Activated naive CD8-positive, alpha-beta T cell treated with anti-CD3 and anti-CD28 coated beads, Interleukin-2, amount 50 U/mL, for 24 hours (primary cell): Measurements from ENCODE around the gene TMEM143.
"Not testable (repeated sequence)": the region's sequence is repeated elsewhere in the genome, so short reads cannot be mapped to it uniquely, and the experiment has no call there.

Experiments used
- ATAC-seq: fragments of 150-1000 bp; cut with Tn5 transposase; one replicate; pipeline ENCODE4 v1.10.0; 2021
- DNase-seq: peaks from one replicate; pipeline ENCODE4 v3.0.0; 2021
- H3K27ac Mint-ChIP-seq: one replicate; pipeline ENCODE4 v1.8.0; 2021; ENCODE audit warnings: mild to moderate bottlenecking, mixed read lengths
- H3K27me3 Mint-ChIP-seq: one replicate; pipeline ENCODE4 v1.8.0; 2021; ENCODE audit warnings: mixed read lengths
- H3K36me3 Mint-ChIP-seq: one replicate; pipeline ENCODE4 v1.8.0; 2021; ENCODE audit warnings: low read depth, mixed read lengths
- H3K4me1 Mint-ChIP-seq: one replicate; pipeline ENCODE4 v1.8.0; 2021; ENCODE audit warnings: mixed read lengths
- H3K4me3 Mint-ChIP-seq: one replicate; pipeline ENCODE4 v1.8.0; 2021; ENCODE audit warnings: mild to moderate bottlenecking, moderate library complexity, mixed read lengths
- H3K9me3 Mint-ChIP-seq: one replicate; pipeline ENCODE4 v1.8.0; 2021; ENCODE audit warnings: mixed read lengths

The TMEM143 gene

DNA sequence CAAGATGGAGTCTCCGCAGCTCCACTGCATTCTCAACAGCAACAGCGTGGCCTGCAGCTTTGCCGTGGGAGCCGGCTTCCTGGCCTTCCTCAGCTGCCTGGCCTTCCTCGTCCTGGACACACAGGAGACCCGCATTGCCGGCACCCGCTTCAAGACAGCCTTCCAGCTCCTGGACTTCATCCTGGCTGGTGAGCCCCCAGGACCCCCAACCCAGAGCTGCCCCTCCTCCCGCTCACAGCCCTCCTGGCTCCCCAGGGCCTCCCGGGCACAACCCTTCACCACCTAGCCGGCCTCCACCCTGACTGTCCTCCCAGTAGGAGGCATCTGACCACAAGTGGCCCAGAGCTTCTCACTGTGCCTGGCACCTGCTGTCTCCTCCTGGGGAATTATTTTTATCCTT is 9.8 kb upstream of the TMEM143 start:
- no peak overlapping the region for H3K4me3 Mint-ChIP-seq
- H3K9me3 Mint-ChIP-seq = no peaks in the 10 kb centered on the region
- no peaks in the 10 kb centered on the region for H3K27me3 Mint-ChIP-seq
- DNase-seq (no peak), ATAC-seq (no peak)
- H3K27ac Mint-ChIP-seq = no peak overlapping the region
- no peaks in the 10 kb centered on the region for H3K4me1 Mint-ChIP-seq
- H3K36me3 Mint-ChIP-seq = no peaks in the 10 kb centered on the region

DNA sequence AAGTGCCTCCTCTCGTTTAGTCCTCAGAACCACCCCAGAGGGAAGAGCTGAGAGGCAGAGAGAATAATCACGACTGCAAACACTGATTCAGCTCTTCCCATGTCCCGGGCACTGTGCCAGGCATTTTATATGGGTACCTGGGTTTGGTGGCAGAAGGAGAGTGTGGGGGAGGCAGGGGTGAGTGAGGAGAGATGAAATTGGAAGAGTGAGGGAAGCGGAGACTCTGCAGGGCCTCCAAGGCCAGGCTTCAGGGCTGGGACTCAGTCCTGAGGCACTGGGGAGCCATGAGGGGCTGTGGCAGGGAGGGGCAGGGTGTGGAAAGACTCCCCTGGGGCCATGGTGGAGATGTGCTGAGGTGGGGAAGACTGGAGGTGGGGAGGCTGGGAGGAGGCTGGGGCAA is 9.2 kb upstream of the TMEM143 start:
- no peaks in the 10 kb centered on the region for H3K27me3 Mint-ChIP-seq
- no peak overlapping the region for H3K4me3 Mint-ChIP-seq
- no peak overlapping the region for H3K27ac Mint-ChIP-seq
- H3K36me3 Mint-ChIP-seq = no peaks in the 10 kb centered on the region
- no peak for ATAC-seq
- no peaks in the 10 kb centered on the region for H3K4me1 Mint-ChIP-seq
- no peaks in the 10 kb centered on the region for H3K9me3 Mint-ChIP-seq
- DNase-seq = no peak

DNA sequence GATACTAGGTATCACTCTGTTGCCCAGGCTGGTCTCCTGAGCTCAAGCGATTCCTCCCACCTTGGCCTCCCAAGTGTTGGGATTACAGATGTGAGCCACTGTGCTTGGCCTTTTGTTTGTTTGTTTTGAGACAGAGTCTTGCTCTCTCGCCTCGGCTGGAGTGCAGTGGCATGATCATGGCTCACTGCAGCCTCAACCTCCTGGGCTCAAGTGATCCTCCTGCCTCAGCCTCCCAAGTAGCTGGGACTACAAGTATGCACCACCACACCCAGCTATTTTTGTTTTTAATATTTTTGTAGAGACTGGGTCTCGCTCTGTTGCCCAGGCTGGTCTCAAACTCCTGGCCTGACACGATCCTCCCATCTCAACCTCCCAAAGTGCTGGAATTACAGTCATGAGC is 8.0 kb upstream of the TMEM143 start:
- H3K27ac Mint-ChIP-seq, H3K9me3 Mint-ChIP-seq, H3K36me3 Mint-ChIP-seq, H3K4me3 Mint-ChIP-seq, ATAC-seq, H3K27me3 Mint-ChIP-seq, H3K4me1 Mint-ChIP-seq, DNase-seq: not testable (repeated sequence)

DNA sequence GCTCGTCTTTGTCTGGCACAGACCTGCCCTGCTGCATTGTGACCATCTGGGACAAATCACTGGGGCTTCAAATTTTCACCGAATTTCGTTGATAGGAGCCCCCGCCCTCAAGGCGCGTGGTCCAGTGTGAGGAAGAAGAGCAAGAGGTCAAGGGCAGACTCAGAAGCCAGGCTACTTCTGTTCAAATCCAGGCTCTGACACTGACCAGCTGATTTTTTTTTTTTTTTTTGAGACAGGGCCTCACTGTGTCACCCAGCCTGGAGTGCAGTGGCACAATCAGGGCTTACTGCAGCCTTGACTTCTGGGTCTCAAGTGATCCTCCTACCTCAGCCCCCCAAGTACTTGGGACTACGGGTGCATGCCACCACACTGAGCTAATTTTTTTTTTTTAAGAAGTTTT is 7.6 kb upstream of the TMEM143 start:
- no peaks in the 10 kb centered on the region for H3K36me3 Mint-ChIP-seq
- H3K9me3 Mint-ChIP-seq = no peaks in the 10 kb centered on the region
- no peaks in the 10 kb centered on the region for H3K4me1 Mint-ChIP-seq
- ATAC-seq (no peak), DNase-seq (no peak)
- no peak overlapping the region for H3K27ac Mint-ChIP-seq
- no peaks in the 10 kb centered on the region for H3K27me3 Mint-ChIP-seq
- H3K4me3 Mint-ChIP-seq = no peak overlapping the region

DNA sequence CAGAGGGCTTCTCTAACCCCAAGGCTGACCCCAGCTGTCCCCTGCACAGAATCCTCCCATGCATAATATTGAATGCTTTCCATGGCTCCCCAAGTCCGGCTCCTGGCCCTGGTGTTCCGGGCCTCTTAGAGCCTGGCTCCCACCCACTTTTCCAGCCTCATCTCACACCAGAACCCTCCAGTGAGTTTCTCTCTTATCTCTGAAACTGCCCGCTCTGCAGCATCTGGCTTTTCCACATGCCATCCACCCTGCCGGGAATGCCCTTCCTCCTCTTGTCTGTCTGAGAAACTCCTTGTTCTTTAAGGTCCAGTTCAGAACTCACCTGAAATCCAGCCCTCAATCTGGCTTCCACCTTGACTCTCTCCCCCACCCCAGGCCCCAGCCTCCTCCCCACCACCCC is 7.2 kb upstream of the TMEM143 start:
- DNase-seq (no peak), ATAC-seq (no peak)
- no peaks in the 10 kb centered on the region for H3K4me1 Mint-ChIP-seq
- H3K27me3 Mint-ChIP-seq = no peaks in the 10 kb centered on the region
- no peaks in the 10 kb centered on the region for H3K9me3 Mint-ChIP-seq
- no peak overlapping the region for H3K27ac Mint-ChIP-seq
- H3K4me3 Mint-ChIP-seq = no peak overlapping the region
- H3K36me3 Mint-ChIP-seq = no peaks in the 10 kb centered on the region

DNA sequence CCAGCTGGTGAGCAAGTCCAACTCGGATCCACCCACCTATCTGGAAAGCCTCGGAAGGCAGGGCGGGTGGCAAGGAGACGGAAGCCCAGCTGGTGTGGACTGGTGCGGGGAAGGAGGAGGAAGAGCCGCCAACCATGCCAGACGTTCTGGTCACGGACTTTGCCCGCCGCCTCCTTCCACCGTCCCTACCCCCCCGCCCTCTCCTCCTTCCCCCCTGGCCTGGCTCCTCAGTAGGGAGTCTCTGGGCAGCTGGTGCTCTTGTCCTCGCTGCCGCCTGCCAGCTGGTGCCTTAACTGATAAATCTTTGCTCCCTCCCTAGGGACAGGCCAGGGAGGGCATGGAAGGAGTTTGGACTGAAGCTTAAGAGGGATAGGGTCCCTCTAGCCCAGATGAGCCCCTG is 5.2 kb upstream of the TMEM143 start:
- peaks cover 2% of the 10 kb centered on the region for H3K36me3 Mint-ChIP-seq
- H3K4me3 Mint-ChIP-seq = no peak overlapping the region
- H3K27me3 Mint-ChIP-seq = peaks cover 2% of the 10 kb centered on the region
- DNase-seq (no peak), ATAC-seq (no peak)
- no peak overlapping the region for H3K27ac Mint-ChIP-seq
- no peaks in the 10 kb centered on the region for H3K9me3 Mint-ChIP-seq
- peaks cover 10% of the 10 kb centered on the region for H3K4me1 Mint-ChIP-seq

DNA sequence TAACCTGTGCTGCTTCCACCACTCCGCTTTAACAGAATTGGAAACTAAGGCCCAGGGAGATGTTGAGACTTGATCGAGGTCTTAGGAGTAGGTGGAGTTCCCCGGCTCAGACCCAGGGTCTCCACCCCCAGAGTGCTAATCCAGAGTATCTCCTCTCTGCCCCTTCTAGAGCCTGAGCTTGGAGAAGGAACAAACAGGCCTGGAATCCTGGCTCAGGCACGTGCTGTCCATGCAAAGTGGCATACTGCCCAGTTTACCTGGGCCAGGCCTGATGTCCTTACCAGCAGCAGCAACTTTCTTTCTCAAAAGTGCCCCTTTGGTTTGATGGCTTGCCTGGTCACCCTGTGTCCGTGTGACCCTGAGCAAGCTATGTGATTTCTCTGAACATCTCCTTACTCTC is 4.1 kb upstream of the TMEM143 start:
- peaks cover 4% of the 10 kb centered on the region for H3K36me3 Mint-ChIP-seq
- H3K4me3 Mint-ChIP-seq = no peak overlapping the region
- H3K27me3 Mint-ChIP-seq = peaks cover 4% of the 10 kb centered on the region

DNA sequence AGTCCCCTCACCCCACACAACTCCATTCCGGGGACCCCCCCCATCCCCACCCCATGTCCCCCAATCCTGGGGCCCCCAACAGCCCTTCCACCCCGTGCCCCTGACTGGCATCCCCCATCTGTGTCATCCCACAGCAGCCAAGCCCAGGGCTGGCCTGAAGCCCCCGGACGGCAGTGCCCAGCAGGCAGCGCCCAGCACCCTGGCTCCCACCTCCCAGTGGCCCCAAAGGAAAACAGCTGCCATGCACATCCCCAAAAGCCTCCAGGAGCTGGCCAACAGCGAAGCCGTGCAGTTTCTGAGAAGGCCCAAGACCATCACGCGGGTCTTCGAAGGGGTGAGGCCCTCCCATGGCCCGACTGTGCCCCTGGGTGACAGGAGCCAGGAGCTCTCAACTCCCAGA is 1.9 kb upstream of the TMEM143 start:
- no peak for ATAC-seq
- no peak for DNase-seq
- Mint-ChIP-seq H3K4me3 (no peak overlapping the region), H3K36me3 (peaks cover 4% of the 10 kb centered on the region), H3K27ac (no peak overlapping the region), H3K4me1 (peaks cover 20% of the 10 kb centered on the region), H3K9me3 (no peaks in the 10 kb centered on the region), H3K27me3 (peaks cover 4% of the 10 kb centered on the region)

More for the DNA sequence above, 4.1 kb upstream of the TMEM143 start:
- H3K27ac Mint-ChIP-seq = no peak overlapping the region
- DNase-seq = no peak
- H3K4me1 Mint-ChIP-seq = peaks cover 16% of the 10 kb centered on the region
- no peaks in the 10 kb centered on the region for H3K9me3 Mint-ChIP-seq
- no peak for ATAC-seq

DNA sequence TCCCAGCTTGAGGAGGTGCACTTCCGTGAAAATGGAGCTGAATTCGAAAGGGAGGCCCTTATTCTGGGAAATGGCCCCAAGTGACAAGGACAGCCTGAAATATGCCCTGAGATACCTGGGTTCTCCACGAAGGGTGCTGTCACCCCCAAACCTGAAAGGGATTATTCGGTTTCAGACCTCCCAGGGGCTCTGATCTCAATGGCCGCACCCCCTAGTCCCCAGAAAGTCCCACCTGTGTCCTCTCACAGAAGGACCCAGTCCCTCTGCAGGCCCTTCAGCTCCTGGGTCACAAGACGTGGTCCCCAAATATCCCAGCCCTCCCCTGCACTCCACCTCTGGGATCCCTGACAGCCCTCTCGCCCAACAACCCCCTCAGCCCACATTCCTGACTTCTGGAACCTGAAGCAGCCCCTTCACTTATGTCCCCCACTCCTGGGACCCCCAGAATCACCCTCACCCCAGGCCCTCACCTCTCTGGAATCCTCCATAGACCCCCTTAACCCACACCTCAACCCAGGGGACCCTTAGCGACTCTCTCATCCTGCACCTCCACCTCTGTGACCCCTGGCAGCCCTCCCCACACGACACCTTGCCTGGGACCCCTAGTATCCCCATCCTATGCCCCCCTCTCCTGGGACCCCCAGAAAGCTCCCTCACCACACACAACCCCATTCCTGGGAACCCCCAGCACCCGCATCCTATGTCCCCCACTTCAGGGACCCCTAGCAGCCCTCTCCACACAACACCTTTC is 1.0 kb upstream of the TMEM143 start:
- H3K27ac Mint-ChIP-seq = peak overlapping the region; percentile 99
- H3K36me3 Mint-ChIP-seq = peaks cover 4% of the 10 kb centered on the region
- peak overlapping the region; percentile 86 for H3K4me3 Mint-ChIP-seq
- H3K9me3 Mint-ChIP-seq = no peaks in the 10 kb centered on the region
- peaks cover 20% of the 10 kb centered on the region for H3K4me1 Mint-ChIP-seq
- DNase-seq = no peak
- ATAC-seq = no peak
- H3K27me3 Mint-ChIP-seq = peaks cover 4% of the 10 kb centered on the region

DNA sequence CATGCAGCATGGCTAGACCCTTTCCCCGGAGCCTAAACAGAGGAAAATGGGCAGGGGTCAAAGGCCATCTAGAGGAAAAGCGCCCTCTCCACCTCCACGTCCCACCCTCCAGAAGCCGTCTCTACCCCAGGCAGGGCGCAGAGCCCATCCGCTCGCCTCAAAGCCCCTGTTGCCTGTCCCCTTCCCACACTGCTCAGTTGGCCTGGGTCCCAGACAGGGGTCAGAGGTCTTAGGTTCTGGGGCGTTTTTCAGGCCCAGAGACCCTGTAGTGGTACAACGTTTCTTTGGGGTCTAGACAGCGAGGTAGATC is 285 bp downstream of the TMEM143 start:
- peak overlapping the region; percentile 86 for H3K4me3 Mint-ChIP-seq
- peaks cover 4% of the 10 kb centered on the region for H3K27me3 Mint-ChIP-seq
- H3K9me3 Mint-ChIP-seq = no peaks in the 10 kb centered on the region
- DNase-seq (no peak), ATAC-seq (peak; percentile 2)
- peaks cover 20% of the 10 kb centered on the region for H3K4me1 Mint-ChIP-seq
- peak overlapping the region; percentile 99 for H3K27ac Mint-ChIP-seq
- peaks cover 6% of the 10 kb centered on the region for H3K36me3 Mint-ChIP-seq

DNA sequence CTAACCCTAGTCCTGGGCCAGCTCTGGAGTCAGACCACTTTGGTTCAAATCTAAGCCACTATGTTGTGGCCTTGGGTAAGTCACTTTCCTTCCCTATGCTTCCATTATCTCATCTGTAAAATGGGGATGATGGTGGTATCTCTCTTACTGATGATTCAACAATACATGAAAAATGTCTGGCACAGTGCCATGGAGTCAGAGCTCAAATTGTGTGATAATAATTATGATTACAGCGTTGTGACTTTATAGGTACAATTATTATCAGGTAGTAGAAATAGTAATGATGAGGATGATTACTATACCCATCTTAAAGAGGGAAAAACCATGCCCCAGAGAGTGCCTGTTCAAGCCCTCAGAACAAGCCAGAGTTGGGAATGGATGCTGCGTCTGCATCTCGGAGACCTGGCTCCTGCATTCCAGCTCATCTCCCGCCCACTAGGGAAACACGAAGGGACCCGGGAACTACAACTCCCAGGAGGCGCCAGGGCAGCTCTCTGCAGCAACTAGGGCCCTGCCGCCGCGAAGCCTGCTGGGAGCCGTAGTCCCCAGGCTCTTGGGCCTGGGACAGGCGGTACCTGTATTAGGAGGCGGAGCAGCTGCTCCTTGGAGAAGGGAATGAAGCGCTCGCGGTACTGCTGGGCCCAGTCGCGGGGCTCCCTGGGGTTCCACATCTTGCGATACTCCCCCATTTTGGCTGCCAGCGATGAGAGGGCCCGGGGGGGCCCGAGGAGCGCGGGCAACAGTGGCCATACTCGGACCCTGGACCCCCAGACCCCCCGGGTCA is 832 bp downstream of the TMEM143 start:
- DNase-seq (peak; percentile 90), ATAC-seq (peak; percentile 85)
- Mint-ChIP-seq H3K4me1 (peaks cover 20% of the 10 kb centered on the region), H3K4me3 (peak overlapping the region; percentile 86), H3K9me3 (no peaks in the 10 kb centered on the region), H3K27ac (peak overlapping the region; percentile 99), H3K36me3 (peaks cover 6% of the 10 kb centered on the region), H3K27me3 (peaks cover 4% of the 10 kb centered on the region)

DNA sequence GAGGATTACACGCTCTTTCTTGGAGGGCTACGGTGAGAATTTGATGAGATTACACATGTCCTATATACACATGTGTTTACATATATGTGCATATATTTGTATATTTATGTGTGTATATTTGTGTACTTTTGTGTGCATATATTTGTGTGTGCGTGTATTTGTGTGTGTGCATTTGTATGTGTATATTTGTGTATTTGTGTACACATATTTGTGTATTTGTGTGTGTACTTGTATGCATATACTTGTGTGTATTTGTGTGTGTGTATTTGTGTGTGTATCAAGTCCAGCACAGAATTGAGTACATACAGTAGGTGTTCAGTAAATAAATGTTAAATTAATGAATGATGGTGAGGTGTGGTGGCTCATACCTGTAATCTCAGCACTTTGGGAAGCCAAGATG is 1.8 kb downstream of the TMEM143 start:
- H3K27me3 Mint-ChIP-seq = peaks cover 4% of the 10 kb centered on the region
- no peak overlapping the region for H3K27ac Mint-ChIP-seq
- no peaks in the 10 kb centered on the region for H3K9me3 Mint-ChIP-seq
- H3K4me3 Mint-ChIP-seq = no peak overlapping the region
- ATAC-seq (no peak), DNase-seq (no peak)
- peaks cover 20% of the 10 kb centered on the region for H3K4me1 Mint-ChIP-seq
- H3K36me3 Mint-ChIP-seq = peaks cover 6% of the 10 kb centered on the region

DNA sequence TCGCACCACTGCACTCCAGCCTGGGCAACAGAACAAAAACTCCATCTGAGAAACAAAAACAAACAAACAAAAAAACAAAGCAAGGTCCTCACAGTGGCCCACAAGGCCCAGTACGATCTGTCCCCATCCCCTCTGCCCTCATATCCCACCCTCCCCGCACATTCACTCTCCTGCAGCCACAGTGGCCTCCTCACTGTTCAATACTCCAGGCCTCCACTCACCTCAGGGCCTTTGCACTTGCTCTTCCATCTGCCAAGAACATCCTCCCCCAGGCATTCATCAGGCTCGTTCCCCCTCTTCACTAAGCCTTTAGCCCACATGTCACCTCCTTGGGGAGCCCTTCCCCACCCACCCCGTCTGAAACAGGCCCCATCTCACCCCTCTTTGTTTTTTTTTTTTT is 4.6 kb downstream of the TMEM143 start:
- no peak for ATAC-seq
- no peak overlapping the region for H3K27ac Mint-ChIP-seq

DNA sequence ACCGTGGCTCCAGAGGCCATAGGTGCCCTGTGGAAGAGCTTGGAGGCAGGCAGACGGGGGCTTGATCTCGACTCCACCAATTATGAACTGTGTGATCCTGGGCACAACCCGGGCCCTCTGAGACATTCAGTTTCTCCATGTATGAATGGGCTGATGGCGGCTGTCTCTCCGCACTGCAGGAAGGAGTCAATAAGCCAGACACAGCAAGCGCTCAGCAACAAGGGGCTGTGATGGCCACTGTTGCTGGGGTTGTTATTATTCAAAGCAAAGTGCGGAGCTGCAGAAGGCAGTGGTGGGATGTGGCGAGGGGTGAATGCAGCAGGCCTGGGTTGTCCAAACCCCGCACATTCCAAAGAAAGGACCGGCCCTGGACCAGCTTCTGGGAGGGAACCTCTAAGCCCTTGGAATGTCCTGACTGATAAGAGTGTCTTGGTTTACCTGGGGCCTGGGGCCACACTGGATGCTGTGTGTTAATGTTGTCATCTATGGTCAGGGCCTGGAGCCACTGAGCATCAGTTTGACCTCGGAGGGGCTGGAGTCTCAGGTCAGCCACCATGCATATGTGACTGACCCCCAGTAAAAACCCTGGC is 8.3 kb downstream of the TMEM143 start:
- H3K36me3 Mint-ChIP-seq = peaks cover 2% of the 10 kb centered on the region
- no peak overlapping the region for H3K4me3 Mint-ChIP-seq
- no peak overlapping the region for H3K27ac Mint-ChIP-seq
- no peaks in the 10 kb centered on the region for H3K4me1 Mint-ChIP-seq
- ATAC-seq = no peak
- no peak for DNase-seq
- H3K27me3 Mint-ChIP-seq = no peaks in the 10 kb centered on the region
- H3K9me3 Mint-ChIP-seq = no peaks in the 10 kb centered on the region

More for the DNA sequence above, 4.6 kb downstream of the TMEM143 start:
- Mint-ChIP-seq H3K36me3 (peaks cover 6% of the 10 kb centered on the region), H3K4me3 (no peak overlapping the region), H3K4me1 (peaks cover 12% of the 10 kb centered on the region), H3K9me3 (no peaks in the 10 kb centered on the region), H3K27me3 (peaks cover 4% of the 10 kb centered on the region)
- no peak for DNase-seq

DNA sequence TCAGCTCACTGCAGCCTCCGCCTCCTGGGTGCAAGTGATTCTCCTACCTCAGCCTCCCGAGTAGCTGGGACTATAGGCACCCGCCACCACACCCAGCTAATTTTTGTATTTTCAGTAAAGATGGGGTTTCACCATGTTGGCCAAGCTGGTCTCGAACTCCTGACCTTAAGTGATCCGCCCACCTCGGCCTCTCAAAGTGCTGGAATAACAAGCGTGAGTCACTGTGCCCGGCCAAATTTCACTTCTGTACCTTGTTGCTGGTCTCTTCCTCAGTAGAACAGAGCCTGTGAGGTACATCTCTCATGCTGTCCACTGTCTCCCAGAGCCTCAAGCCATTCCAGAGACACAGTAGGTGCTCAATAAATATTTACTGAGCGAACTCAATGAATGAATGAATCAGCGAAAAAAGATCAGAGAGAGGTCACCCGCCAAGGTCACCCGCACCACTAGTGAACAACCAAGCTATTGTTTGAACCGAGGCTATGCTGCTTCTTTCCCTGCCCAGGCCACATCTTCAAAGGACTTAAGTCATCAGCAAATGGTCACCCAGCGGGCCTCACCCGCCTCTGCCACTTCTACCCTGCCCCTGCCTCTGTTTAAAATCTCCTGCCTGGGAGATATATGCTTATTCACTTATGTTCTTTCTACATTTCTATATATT is 9.3 kb downstream of the TMEM143 start:
- DNase-seq = no peak
- Mint-ChIP-seq H3K4me1 (no peaks in the 10 kb centered on the region), H3K9me3 (no peaks in the 10 kb centered on the region), H3K27ac (no peak overlapping the region), H3K27me3 (no peaks in the 10 kb centered on the region), H3K36me3 (no peaks in the 10 kb centered on the region), H3K4me3 (no peak overlapping the region)
- no peak for ATAC-seq
